A673 (cell line): ENCODE results near the gene CD19. TPM values are rescaled to one million over a fixed set of nuclear protein-coding genes. Genes with fewer than 3 reads are reported as not detected.

Source experiments
- BruUV-seq: library from RNA; stranded (reverse); fragments of 400-500 nt; replicated peaks from 2 replicates; lab custom pipeline; 2021; lab: Mats Ljungman, UMichigan
- CTCF ChIA-PET: fragments of 300-600 bp; sonication (Branson Sonifier 250); formaldehyde crosslinking; loops from one replicate; lab custom pipeline; 2022; ENCODE audit warnings: antibody characterized with exemption; lab: Charles Lee
- POLR2A ChIA-PET: fragments of 300-600 bp; sonication (Branson Sonifier 250); formaldehyde crosslinking; loops from one replicate; lab custom pipeline; 2022; ENCODE audit warnings: antibody characterized with exemption; ENCODE audit not compliant: low non-redundant PET; lab: Charles Lee
- DNase-seq: peaks from one replicate; pipeline ENCODE4 v3.0.0-alpha.2; 2015; ENCODE audit warnings: low spot score
- H3K27ac ChIP-seq: fragments of 200-600 bp; sonication (generic); 2 replicates; pipeline ENCODE4 v1.5.1; 2016; ENCODE audit warnings: mixed run types, low read depth, mild to moderate bottlenecking, mixed read lengths, antibody characterized with exemption, low read length; ENCODE audit not compliant: poor library complexity, severe bottlenecking
- H3K27me3 ChIP-seq: fragments of 200-600 bp; sonication (generic); replicated peaks from 2 replicates; pipeline ENCODE4 v1.6.1; 2017; ENCODE audit warnings: mixed run types, low read depth, mild to moderate bottlenecking, mixed read lengths, antibody characterized with exemption, low read length; ENCODE audit not compliant: insufficient read depth, poor library complexity
- H3K36me3 ChIP-seq: fragments of 200-600 bp; sonication (generic); 2 replicates; pipeline ENCODE4 v1.6.1; 2016; ENCODE audit warnings: mixed run types, mild to moderate bottlenecking, mixed read lengths, antibody characterized with exemption, low read length; ENCODE audit not compliant: insufficient read depth, poor library complexity, severe bottlenecking
- H3K4me1 ChIP-seq: fragments of 200-600 bp; sonication (generic); 2 replicates; pipeline ENCODE4 v1.6.1; 2017; ENCODE audit warnings: mixed run types, mild to moderate bottlenecking, mixed read lengths, antibody characterized with exemption, low read length; ENCODE audit not compliant: insufficient read depth, poor library complexity, severe bottlenecking
- H3K4me3 ChIP-seq: fragments of 200-600 bp; sonication (generic); 2 replicates; pipeline ENCODE4 v1.5.1; 2016; ENCODE audit warnings: low read depth, mixed run types, mild to moderate bottlenecking, mixed read lengths, low read length; ENCODE audit not compliant: poor library complexity, severe bottlenecking
- H3K9me3 ChIP-seq: fragments of 200-600 bp; sonication (generic); 2 replicates; pipeline ENCODE4 v1.6.1; 2016; ENCODE audit warnings: mixed run types, low read depth, mild to moderate bottlenecking, mixed read lengths, antibody characterized with exemption, low read length; ENCODE audit not compliant: poor library complexity, severe bottlenecking
- EZH2 ChIP-seq: fragments of 200-600 bp; sonication (generic); IDR thresholded peaks from 2 replicates; pipeline ENCODE4 v1.6.1; 2017; ENCODE audit warnings: borderline replicate concordance, low read depth, mild to moderate bottlenecking, mixed read lengths, antibody characterized with exemption, low read length; ENCODE audit not compliant: poor library complexity, severe bottlenecking
- intact Hi-C: fragments of 100-400 bp; cut with micrococcal nuclease; formaldehyde crosslinking; loops from one replicate; pipeline ENCODE4 v1.10.0; 2022; ENCODE audit not compliant: unreplicated experiment
- total RNA-seq: library from RNA; stranded (reverse); gene quantifications from 2 replicates; pipeline ENCODE4 v1.2.3, GENCODE V29; 2021
- TF ChIP-seq, protein P1 (sequence below): fragments of 300-800, 200-600 bp; sonication (generic); conservative IDR thresholded peaks from 2 replicates; pipeline ENCODE4 v1.5.1; 2017; ENCODE audit warnings: low read depth, mild to moderate bottlenecking, antibody characterized with exemption, low read length, moderate library complexity, mixed read lengths

Gene CD19
- total RNA-seq, 1 experiment from 2014 or later: not detected

DNA sequence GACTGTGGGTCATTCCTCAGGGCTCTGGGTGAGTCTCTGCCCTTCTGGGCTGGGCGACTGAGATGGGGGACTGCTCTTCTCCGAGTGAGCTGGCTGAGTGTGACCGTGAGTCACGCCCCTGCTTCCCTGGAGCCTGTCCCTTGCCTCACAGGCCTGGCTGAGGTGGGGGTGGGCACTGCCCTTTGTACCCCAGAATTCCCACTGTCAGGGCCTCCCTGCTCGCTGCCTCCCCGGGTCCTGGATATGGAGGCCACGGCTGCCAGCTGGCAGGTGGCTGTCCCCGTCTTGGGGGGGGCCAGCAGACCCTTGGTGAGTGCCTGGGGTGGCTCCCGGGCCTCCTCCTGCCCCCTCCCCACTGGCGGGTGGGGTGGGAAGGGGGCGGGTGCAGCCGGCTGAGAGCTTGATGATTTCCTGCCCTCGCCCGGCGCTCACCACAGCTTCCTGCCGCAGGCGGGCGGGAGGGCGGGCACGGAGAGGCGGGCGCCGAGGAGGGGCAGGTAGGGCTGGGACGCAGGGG lies 52.9 kb downstream of the CD19 start, which contains the start of gene LAT:
Gene LAT, plus strand, starts transcription at position 434 of the 517 bp plus-strand sequence. CDS start 366 bp downstream, outside the sequence.
- intact Hi-C loops: no loop called here
- Histone ChIP-seq H3K27ac (no peak within 1 kb of the TSS), H3K27me3 (no peaks in the 10 kb centered on the region), H3K9me3 (no peaks in the 10 kb centered on the region), H3K4me1 (no peaks in the 10 kb centered on the region), H3K4me3 (no peak within 1 kb of the TSS), H3K36me3 (peaks cover 3% of the 10 kb centered on the region)
- no peak for DNase-seq
- ChIA-PET POLR2A (interaction anchor here (0.5 kb wide), 1 partner anchor 26 kb away, joined by 3 read pairs; no protein-coding TSS in a partner anchor), CTCF (no interaction called here)
- no TSS peak for BruUV-seq
- no peak for TF ChIP-seq EZH2
- TF ChIP-seq, protein P1, sequence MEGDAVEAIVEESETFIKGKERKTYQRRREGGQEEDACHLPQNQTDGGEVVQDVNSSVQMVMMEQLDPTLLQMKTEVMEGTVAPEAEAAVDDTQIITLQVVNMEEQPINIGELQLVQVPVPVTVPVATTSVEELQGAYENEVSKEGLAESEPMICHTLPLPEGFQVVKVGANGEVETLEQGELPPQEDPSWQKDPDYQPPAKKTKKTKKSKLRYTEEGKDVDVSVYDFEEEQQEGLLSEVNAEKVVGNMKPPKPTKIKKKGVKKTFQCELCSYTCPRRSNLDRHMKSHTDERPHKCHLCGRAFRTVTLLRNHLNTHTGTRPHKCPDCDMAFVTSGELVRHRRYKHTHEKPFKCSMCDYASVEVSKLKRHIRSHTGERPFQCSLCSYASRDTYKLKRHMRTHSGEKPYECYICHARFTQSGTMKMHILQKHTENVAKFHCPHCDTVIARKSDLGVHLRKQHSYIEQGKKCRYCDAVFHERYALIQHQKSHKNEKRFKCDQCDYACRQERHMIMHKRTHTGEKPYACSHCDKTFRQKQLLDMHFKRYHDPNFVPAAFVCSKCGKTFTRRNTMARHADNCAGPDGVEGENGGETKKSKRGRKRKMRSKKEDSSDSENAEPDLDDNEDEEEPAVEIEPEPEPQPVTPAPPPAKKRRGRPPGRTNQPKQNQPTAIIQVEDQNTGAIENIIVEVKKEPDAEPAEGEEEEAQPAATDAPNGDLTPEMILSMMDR: no peak

DNA sequence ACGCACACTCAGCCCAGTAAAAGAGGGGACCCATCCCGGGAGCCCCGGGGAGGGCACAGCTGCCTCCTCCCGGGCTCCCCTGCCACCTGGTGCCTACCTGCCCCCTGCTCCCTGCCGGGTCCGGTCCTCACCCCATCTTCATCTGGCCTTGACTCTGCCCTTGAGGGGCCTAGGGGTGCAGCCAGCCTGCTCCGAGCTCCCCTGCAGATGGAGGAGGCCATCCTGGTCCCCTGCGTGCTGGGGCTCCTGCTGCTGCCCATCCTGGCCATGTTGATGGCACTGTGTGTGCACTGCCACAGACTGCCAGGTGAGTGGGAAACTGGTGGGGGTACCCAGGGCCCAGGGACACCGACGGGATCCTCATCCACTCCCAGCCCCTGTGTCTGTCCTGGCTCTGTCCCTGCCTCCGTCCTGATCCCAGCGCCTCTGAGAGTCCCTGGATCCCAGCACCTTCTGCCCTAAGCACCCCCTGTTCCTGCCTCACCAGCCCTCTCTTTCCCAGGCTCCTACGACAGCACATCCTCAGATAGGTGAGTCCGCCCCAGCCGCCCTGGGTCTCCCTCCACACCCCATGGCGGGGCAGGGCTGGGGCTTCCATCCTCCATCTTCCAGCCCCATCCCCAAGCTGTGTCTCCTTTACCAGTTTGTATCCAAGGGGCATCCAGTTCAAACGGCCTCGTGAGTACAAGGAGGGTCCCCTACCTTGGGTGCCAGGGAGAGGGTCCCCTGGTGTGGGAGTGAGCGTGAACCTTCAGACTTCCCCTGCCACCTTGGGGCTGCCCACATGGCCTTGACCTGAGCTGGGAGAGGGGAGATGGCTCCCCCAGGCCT lies 53.7 kb downstream of the CD19 start:
- no peak for DNase-seq
- Histone ChIP-seq H3K4me3 (no peak overlapping the region), H3K4me1 (no peaks in the 10 kb centered on the region), H3K27ac (no peak overlapping the region), H3K27me3 (no peaks in the 10 kb centered on the region), H3K36me3 (peaks cover 3% of the 10 kb centered on the region), H3K9me3 (no peaks in the 10 kb centered on the region)
- no TSS peak for BruUV-seq
- intact Hi-C loops: no loop called here
- no peak for TF ChIP-seq EZH2
- TF ChIP-seq, protein P1: no peak
- POLR2A ChIA-PET: no interaction called here
- CTCF ChIA-PET: no interaction called here

DNA sequence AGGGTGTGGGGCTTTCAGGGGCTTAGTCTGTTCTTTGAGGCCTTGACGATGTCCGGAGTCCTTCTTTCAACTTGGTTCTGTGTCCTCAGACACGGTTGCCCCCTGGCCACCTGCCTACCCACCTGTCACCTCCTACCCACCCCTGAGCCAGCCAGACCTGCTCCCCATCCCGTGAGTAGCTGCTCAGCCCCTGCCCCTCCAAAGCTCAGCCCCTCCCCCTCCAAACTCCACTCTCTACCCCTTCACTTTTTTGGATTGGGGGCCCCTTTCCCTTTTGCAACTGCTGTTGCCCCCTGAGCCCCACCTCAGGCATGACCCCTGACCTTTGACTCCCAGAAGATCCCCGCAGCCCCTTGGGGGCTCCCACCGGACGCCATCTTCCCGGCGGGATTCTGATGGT lies 54.3 kb downstream of the CD19 start:
- intact Hi-C loops: no loop called here
- Histone ChIP-seq H3K4me1 (no peaks in the 10 kb centered on the region), H3K27ac (no peak overlapping the region), H3K27me3 (no peaks in the 10 kb centered on the region), H3K4me3 (no peak overlapping the region), H3K36me3 (peaks cover 3% of the 10 kb centered on the region), H3K9me3 (no peaks in the 10 kb centered on the region)
- ChIA-PET CTCF (no interaction called here), POLR2A (no interaction called here)
- TF ChIP-seq, protein P1: no peak
- TF ChIP-seq EZH2: no peak
- no TSS peak for BruUV-seq
- DNase-seq: no peak
